NK-92 treated with Interleukin-12 subunit alpha and Interleukin-12 subunit beta, amount 100 ng/mL, for 24 hours (cell line): ENCODE measurements around the gene PNP.
"Not testable (repeated sequence)": the region's sequence is repeated elsewhere in the genome, so short reads cannot be mapped to it uniquely, and the experiment has no call there.

Source experiments
- DNase-seq: peaks from one replicate; lab custom pipeline; 2025; lab: John Stamatoyannopoulos, UW

Gene PNP

GRCh38 chr14:20492486-20492885 lies 23.3 kb downstream of the PNP start:
- no peak for DNase-seq

- no peak for DNase-seq
Measured at GRCh38 chr14:20493634-20494033, 24.4 kb downstream of the PNP start.

- DNase-seq: no peak
Measured at GRCh38 chr14:20494935-20495766, 25.9 kb downstream of the PNP start.

- no peak for DNase-seq
Measured at GRCh38 chr14:20498622-20499021, 29.4 kb downstream of the PNP start.

GRCh38 chr14:20499108-20499507 lies 29.9 kb downstream of the PNP start:
- no peak for DNase-seq

- no peak for DNase-seq
Measured at GRCh38 chr14:20499881-20500280, 30.7 kb downstream of the PNP start.

- no peak for DNase-seq
Measured at GRCh38 chr14:20501346-20501745, 32.1 kb downstream of the PNP start.

GRCh38 chr14:20503898-20504297 lies 34.7 kb downstream of the PNP start:
- no peak for DNase-seq

GRCh38 chr14:20506276-20506675 lies 37.1 kb downstream of the PNP start:
- DNase-seq: not testable (repeated sequence)

- not testable (repeated sequence) for DNase-seq
Measured at GRCh38 chr14:20506752-20507151, 37.5 kb downstream of the PNP start.

GRCh38 chr14:20507537-20507936 lies 38.3 kb downstream of the PNP start:
- not testable (repeated sequence) for DNase-seq

- DNase-seq: no peak
Measured at GRCh38 chr14:20508367-20508766, 39.2 kb downstream of the PNP start.

- no peak for DNase-seq
Measured at GRCh38 chr14:20512177-20512905, 43.1 kb downstream of the PNP start.

- no peak for DNase-seq
Measured at GRCh38 chr14:20515846-20516245, 46.6 kb downstream of the PNP start.

- no peak for DNase-seq
Measured at GRCh38 chr14:20516921-20517320, 47.7 kb downstream of the PNP start.

GRCh38 chr14:20522332-20522731 lies 53.1 kb downstream of the PNP start:
- DNase-seq: no peak

GRCh38 chr14:20524027-20524426 lies 54.8 kb downstream of the PNP start:
- DNase-seq: no peak
